Mononuclear cell (primary cell): Measurements from ENCODE around the gene ARPC1A. TPM values are rescaled to one million over a fixed set of nuclear protein-coding genes. Genes with fewer than 3 reads are reported as not detected.
"Not testable (repeated sequence)": the region's sequence is repeated elsewhere in the genome, so short reads cannot be mapped to it uniquely, and the experiment has no call there.

Experiments used
- H3K27me3 ChIP-seq: 2 replicates; pipeline ENCODE4 v1.6.0; 2011; ENCODE audit warnings: low read length, control low read depth; ENCODE audit not compliant: insufficient read depth
- H3K4me1 ChIP-seq: 2 replicates; pipeline ENCODE4 v1.5.1; 2011; ENCODE audit warnings: mild to moderate bottlenecking, low read length, control low read depth; ENCODE audit not compliant: insufficient read depth
- H3K4me3 ChIP-seq: 2 replicates; pipeline ENCODE4 v1.5.1; 2011; ENCODE audit warnings: mild to moderate bottlenecking, low read length, moderate library complexity
- H3K9me3 ChIP-seq: 2 replicates; pipeline ENCODE4 v1.5.1; 2011; ENCODE audit warnings: low read depth, mild to moderate bottlenecking, control low read depth, low read length
- total RNA-seq: library from RNA; depleted of rRNA; stranded (reverse); fragments of >200 nt; gene quantifications from one replicate; pipeline ENCODE4 v1.2.3, GENCODE V29; 2012

Gene ARPC1A
- total RNA-seq, 1 donor, result 28.8 TPM

GRCh38 chr7:99344061-99344647, 18.5 kb downstream of the ARPC1A start:
- Histone ChIP-seq H3K27me3 (no peaks in the 10 kb centered on the region), H3K9me3 (no peaks in the 10 kb centered on the region), H3K4me3 (no peak overlapping the region), H3K4me1 (no peaks in the 10 kb centered on the region)

GRCh38 chr7:99350641-99351040, 24.9 kb downstream of the ARPC1A start:
- H3K4me3 ChIP-seq, H3K4me1 ChIP-seq: not testable (repeated sequence)

GRCh38 chr7:99352247-99352646, 26.5 kb downstream of the ARPC1A start:
- Histone ChIP-seq H3K4me3 (no peak overlapping the region), H3K27me3 (no peaks in the 10 kb centered on the region), H3K4me1 (no peaks in the 10 kb centered on the region), H3K9me3 (no peaks in the 10 kb centered on the region)

More at GRCh38 chr7:99350641-99351040, 24.9 kb downstream of the ARPC1A start:
- not testable (repeated sequence) for H3K27me3 ChIP-seq, H3K9me3 ChIP-seq

GRCh38 chr7:99355098-99355497, 29.4 kb downstream of the ARPC1A start:
- no peaks in the 10 kb centered on the region for H3K9me3 ChIP-seq
- no peak overlapping the region for H3K4me3 ChIP-seq
- H3K27me3 ChIP-seq, result no peaks in the 10 kb centered on the region
- no peaks in the 10 kb centered on the region for H3K4me1 ChIP-seq

GRCh38 chr7:99357701-99358490, 32.2 kb downstream of the ARPC1A start:
- H3K4me3 ChIP-seq, result no peak overlapping the region
- H3K9me3 ChIP-seq, result no peaks in the 10 kb centered on the region
- no peaks in the 10 kb centered on the region for H3K27me3 ChIP-seq
- H3K4me1 ChIP-seq, result no peaks in the 10 kb centered on the region

GRCh38 chr7:99358521-99358920, 32.8 kb downstream of the ARPC1A start:
- H3K27me3 ChIP-seq, H3K9me3 ChIP-seq, H3K4me1 ChIP-seq, H3K4me3 ChIP-seq: not testable (repeated sequence)

- no peaks in the 10 kb centered on the region for H3K27me3 ChIP-seq
- no peaks in the 10 kb centered on the region for H3K9me3 ChIP-seq
- no peaks in the 10 kb centered on the region for H3K4me1 ChIP-seq
- H3K4me3 ChIP-seq, result no peak overlapping the region
Observed at GRCh38 chr7:99359465-99360154, 33.9 kb downstream of the ARPC1A start.

- no peak overlapping the region for H3K4me3 ChIP-seq
- H3K4me1 ChIP-seq, result no peaks in the 10 kb centered on the region
- no peaks in the 10 kb centered on the region for H3K27me3 ChIP-seq
- H3K9me3 ChIP-seq, result no peaks in the 10 kb centered on the region
Observed at GRCh38 chr7:99362801-99363200, 37.1 kb downstream of the ARPC1A start.

- H3K4me1 ChIP-seq, result no peaks in the 10 kb centered on the region
Observed at GRCh38 chr7:99363286-99363685, 37.6 kb downstream of the ARPC1A start.

GRCh38 chr7:99365318-99366141, 39.8 kb downstream of the ARPC1A start:
- Histone ChIP-seq H3K4me1 (no peaks in the 10 kb centered on the region), H3K9me3 (no peaks in the 10 kb centered on the region), H3K27me3 (no peaks in the 10 kb centered on the region), H3K4me3 (no peak overlapping the region)

More at GRCh38 chr7:99363286-99363685, 37.6 kb downstream of the ARPC1A start:
- Histone ChIP-seq H3K27me3 (no peaks in the 10 kb centered on the region), H3K9me3 (no peaks in the 10 kb centered on the region), H3K4me3 (no peak overlapping the region)

- H3K4me3 ChIP-seq, result no peak overlapping the region
- H3K4me1 ChIP-seq, result no peaks in the 10 kb centered on the region
- H3K27me3 ChIP-seq, result no peaks in the 10 kb centered on the region
- H3K9me3 ChIP-seq, result no peaks in the 10 kb centered on the region
Observed at GRCh38 chr7:99366646-99367045, 40.9 kb downstream of the ARPC1A start.

- H3K4me3 ChIP-seq, result no peak overlapping the region
- peaks cover 3% of the 10 kb centered on the region for H3K4me1 ChIP-seq
- no peaks in the 10 kb centered on the region for H3K9me3 ChIP-seq
- H3K27me3 ChIP-seq, result no peaks in the 10 kb centered on the region
Observed at GRCh38 chr7:99368750-99369389, 43.2 kb downstream of the ARPC1A start.

GRCh38 chr7:99369767-99370391, 44.2 kb downstream of the ARPC1A start:
- Histone ChIP-seq H3K27me3 (no peaks in the 10 kb centered on the region), H3K4me1 (peaks cover 5% of the 10 kb centered on the region), H3K9me3 (no peaks in the 10 kb centered on the region), H3K4me3 (no peak overlapping the region)

- H3K27me3 ChIP-seq, result no peaks in the 10 kb centered on the region
- peaks cover 16% of the 10 kb centered on the region for H3K4me1 ChIP-seq
- H3K9me3 ChIP-seq, result no peaks in the 10 kb centered on the region
- H3K4me3 ChIP-seq, result no peak overlapping the region
Observed at GRCh38 chr7:99371376-99371920, 45.8 kb downstream of the ARPC1A start.
